ENCODE data around the gene SREBF1.

SREBF1 gene

DNA sequence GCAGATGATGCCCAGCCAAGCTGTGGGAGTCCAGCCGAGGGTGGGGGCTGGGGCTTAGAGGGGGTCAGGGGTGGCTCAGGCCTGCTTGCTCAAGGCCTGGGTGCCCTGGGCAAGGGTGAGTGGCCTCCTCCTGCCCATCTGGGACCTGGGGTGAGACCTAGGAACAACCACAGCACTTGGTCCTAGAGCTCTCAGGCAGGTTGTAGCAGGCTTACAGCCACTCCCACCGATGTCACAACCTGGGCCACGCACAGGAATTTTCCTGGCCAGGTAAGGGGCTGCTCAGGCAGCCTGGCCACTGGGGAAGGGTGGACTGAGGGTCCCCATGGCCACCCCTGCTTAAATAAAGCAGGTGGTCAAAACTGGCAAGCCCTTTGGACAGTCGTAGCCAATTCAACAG lies 6.3 kb upstream of the SREBF1 start:
- no peak for DNase-seq (ENCODE audit: low read depth)

DNA sequence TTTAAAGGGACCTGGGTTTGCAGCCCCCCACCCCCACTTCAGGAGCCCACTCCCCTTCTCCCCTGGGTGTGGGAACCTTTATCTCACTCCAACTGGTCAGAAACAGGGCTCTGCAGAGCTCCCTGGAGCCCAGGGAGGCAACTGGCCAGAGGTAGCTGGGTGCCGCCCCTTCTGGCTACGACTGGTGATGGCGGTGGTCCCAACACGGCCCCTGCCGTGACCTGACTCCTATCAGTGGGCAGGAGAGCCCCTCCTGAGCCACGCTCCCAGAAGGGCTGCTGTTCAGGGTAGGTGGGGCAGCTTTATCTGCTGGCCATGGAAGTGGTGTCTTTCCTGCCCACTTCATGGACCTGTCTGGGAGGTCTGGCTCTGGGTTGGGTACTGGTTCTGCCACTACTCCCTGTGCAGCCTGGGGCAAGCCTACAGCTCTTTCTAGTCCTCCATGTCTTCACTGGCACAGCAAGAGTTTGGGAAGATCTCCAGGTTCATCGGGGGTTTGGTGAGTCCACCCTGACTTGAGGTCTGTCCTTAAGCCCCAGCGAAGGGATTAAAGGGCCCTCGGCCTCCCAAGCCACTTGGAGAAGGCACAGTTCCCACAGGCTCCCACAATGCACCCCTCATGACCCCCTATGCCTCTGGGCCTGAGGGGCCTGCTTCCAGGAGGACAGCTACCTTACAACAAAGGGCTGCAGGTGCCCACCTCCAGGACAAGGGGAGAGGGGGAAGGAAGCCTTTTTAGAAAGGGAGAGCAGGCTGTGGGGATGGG lies 5.5 kb upstream of the SREBF1 start:
- H3K4me3 ChIP-seq (ENCODE audit: low read depth, low read length) = no peak overlapping the region
- DNase-seq (ENCODE audit: low read depth) = no peak

More for the DNA sequence above, 6.3 kb upstream of the SREBF1 start:
- H3K4me3 ChIP-seq (ENCODE audit: low read depth, low read length) = no peak overlapping the region

- H3K4me3 ChIP-seq (ENCODE audit: low read depth, low read length) = no peak overlapping the region
- DNase-seq (ENCODE audit: low read depth) = no peak
Observed at GRCh38 chr17:17841601-17842025, 4.8 kb upstream of the SREBF1 start.

DNA sequence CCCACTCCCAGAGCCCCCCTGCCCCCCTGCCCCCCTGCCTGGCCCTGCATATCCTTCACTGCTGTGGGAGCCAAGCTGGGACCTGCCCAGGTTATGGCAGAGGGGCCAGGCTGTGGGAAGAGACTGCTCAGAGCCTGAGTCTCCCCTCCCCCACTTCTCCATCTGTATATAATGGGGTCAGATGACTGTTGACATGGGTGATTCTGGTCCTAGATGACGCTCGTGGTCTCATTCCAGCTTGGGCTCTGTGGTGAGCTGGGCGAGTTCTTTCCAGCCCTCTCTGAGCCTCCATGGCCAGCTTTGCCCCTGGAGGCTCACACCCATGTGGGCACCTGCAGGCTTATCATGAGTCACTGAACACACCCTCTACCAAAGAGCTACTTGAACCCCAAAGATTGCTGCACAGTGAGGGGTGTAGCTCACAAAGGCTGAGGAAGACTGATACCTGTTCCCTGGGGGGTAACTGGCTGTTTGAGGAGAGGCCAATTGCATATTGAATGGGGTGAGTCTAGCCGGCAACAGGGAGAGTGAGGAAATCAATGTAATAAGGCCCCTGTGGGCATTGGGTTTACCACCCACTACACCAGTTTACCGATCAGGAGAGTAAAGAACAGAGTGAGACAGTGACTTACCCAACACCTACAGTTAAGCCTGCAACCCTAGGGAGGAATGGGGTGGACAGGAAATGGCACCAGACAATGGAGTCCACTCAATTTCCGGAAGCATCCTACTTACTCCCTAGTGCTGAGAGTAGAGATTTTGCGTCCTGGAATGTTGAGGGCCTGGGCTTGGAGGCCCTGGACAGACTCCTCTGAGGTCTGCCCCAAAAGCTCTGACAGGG lies 4.2 kb upstream of the SREBF1 start:
- peak overlapping the region; percentile 38 for H3K4me3 ChIP-seq (ENCODE audit: low read depth, low read length)
- no peak for DNase-seq (ENCODE audit: low read depth)

DNA sequence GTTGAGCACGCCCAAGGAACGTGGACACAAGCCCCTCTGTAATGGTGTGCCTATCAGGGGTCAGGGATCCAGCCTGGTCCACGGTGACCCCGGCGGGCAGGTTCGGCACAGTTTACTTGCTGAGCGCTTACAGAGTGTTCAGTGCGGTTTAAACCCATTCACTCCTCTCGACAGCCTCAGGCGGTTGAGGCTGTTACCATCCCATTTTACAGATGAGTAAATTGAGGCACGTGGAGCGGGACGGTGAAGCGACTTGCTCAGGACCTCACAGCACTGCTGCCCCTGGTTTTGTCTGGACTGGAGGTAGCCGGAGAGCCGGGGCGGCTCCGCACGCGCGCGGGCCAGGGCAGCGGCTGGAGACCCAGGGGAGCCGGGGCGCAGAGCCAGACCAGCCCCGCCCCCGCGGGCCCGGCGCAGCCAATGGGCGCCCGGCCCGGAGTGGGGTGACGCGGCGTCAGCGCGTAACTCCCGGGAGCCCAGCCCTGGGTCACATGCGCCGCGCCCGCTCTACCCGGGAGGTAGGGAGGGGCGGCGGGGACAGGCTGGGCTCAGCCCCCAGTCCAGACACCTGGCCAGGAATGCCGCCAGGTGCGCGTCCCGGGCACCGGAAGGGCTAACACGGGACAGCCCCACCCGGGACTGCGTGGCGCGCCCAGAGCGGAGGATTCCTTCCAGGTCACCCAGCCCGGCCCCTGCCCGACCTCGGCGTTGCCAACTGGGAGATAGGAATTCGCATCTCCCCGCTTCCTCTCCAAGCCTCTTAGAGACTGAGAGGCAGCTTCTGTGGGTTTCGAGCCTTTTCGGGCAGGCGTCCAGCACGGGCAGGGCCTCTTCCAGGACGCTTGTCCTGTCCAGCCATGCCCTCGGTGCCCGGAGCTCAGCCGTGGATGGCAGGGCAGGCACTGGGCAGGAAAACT lies 3.3 kb upstream of the SREBF1 start:
- H3K4me3 ChIP-seq (ENCODE audit: low read depth, low read length) = peak overlapping the region; percentile 38
- DNase-seq (ENCODE audit: low read depth) = peak; percentile 70

- H3K4me3 ChIP-seq (ENCODE audit: low read depth, low read length) = no peak overlapping the region
- no peak for DNase-seq (ENCODE audit: low read depth)
Observed at GRCh38 chr17:17837966-17838962, 1.5 kb upstream of the SREBF1 start.

GRCh38 chr17:17837380-17837821 lies 615 bp upstream of the SREBF1 start:
- peak; percentile 73 for DNase-seq (ENCODE audit: low read depth)

GRCh38 chr17:17836250-17836817 lies 452 bp downstream of the SREBF1 start:
- peak; percentile 73 for DNase-seq (ENCODE audit: low read depth)
- peak overlapping the region; percentile 79 for H3K4me3 ChIP-seq (ENCODE audit: low read depth, low read length)

More at GRCh38 chr17:17837380-17837821, 615 bp upstream of the SREBF1 start:
- H3K4me3 ChIP-seq (ENCODE audit: low read depth, low read length) = peak overlapping the region; percentile 79

- no peak for DNase-seq (ENCODE audit: low read depth)
- peak overlapping the region; percentile 79 for H3K4me3 ChIP-seq (ENCODE audit: low read depth, low read length)
Observed at GRCh38 chr17:17835415-17836249, 1.2 kb downstream of the SREBF1 start.

- no peak for DNase-seq (ENCODE audit: low read depth)
- peak overlapping the region; percentile 79 for H3K4me3 ChIP-seq (ENCODE audit: low read depth, low read length)
Observed at GRCh38 chr17:17834974-17835373, 1.8 kb downstream of the SREBF1 start.

GRCh38 chr17:17833658-17834357 lies 3.0 kb downstream of the SREBF1 start:
- DNase-seq (ENCODE audit: low read depth) = no peak
- H3K4me3 ChIP-seq (ENCODE audit: low read depth, low read length) = no peak overlapping the region

DNA sequence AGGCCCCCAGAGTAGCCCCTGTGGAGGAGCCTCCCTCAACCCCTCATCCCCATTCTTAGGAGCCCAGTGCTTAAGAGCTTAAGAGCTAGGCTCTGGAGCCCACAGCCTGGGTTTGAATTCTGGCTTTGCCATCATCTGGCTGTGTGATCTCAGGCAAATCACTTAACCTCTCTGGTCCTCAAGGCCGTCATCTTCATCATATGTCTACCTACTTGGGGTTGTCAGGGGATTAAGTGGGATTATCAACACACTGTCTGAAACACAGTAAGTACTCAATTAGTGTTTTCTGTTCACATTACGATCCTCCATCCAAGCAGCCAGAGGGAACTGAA lies 4.8 kb downstream of the SREBF1 start:
- no peak for DNase-seq (ENCODE audit: low read depth)
- no peak overlapping the region for H3K4me3 ChIP-seq (ENCODE audit: low read depth, low read length)

- no peak for DNase-seq (ENCODE audit: low read depth)
- H3K4me3 ChIP-seq (ENCODE audit: low read depth, low read length) = no peak overlapping the region
Observed at GRCh38 chr17:17831208-17832031, 5.4 kb downstream of the SREBF1 start.

GRCh38 chr17:17830740-17831207 lies 6.0 kb downstream of the SREBF1 start:
- no peak for DNase-seq (ENCODE audit: low read depth)

DNA sequence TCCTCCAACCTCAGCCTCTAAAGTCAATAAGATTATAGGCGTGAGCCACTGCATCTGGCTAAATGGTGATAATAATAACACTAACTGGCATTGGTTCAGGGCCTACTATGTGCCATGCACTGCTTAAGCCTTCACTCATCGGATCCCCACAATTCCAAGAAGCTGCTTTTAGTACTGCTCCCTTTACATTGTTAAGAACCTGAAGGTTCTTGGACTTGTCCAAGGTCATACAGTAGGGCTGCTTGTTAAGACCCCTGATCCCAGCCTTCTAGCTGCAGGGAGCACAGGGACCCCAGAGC lies 6.6 kb downstream of the SREBF1 start:
- H3K4me3 ChIP-seq (ENCODE audit: low read depth, low read length) = no peak overlapping the region
- no peak for DNase-seq (ENCODE audit: low read depth)

More at GRCh38 chr17:17830740-17831207, 6.0 kb downstream of the SREBF1 start:
- no peak overlapping the region for H3K4me3 ChIP-seq (ENCODE audit: low read depth, low read length)

Data from skeletal muscle cell (primary cell).